ENCODE measurements around the gene FAM234B.
"Not testable (repeated sequence)": the region's sequence is repeated elsewhere in the genome, so short reads cannot be mapped to it uniquely, and the experiment has no call there.

Gene FAM234B

DNA sequence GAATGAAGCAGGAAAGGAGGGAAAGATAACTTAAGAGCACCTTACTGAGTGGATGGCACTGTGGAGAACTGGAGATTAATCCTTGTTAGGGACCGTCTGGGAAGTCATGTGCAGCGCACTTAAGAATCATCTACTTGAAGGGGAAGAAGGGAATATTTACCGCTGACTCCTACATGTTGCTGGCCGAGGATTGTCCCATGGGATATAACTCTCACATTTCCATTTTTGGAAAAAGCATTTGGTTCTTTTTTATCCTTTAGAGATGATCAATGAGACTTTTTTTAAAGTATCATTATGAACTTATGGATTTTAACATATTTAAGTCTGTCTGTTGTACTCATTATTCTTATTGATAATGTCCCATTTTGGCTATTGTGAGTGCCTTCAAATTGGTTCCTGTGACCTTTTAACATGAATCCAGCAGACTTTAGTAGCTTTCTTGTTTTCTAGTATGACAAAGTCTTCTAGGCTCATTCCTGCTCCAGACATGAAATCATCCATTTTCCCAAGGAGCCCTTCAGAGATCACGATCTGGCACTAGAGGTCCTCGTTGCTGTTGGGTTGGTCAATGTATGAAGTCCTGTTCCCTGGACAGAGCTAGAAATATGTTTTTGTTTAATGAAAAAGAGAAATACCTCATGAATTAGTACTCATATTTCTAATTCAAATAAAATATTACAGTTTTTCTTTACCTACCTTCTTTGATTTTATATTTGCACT is 20.2 kb upstream of the FAM234B start:
- no peak for DNase-seq

GRCh38 chr12:13024531-13024916 is 19.7 kb upstream of the FAM234B start:
- DNase-seq: no peak

GRCh38 chr12:13026286-13026685 is 17.9 kb upstream of the FAM234B start:
- DNase-seq: no peak

DNA sequence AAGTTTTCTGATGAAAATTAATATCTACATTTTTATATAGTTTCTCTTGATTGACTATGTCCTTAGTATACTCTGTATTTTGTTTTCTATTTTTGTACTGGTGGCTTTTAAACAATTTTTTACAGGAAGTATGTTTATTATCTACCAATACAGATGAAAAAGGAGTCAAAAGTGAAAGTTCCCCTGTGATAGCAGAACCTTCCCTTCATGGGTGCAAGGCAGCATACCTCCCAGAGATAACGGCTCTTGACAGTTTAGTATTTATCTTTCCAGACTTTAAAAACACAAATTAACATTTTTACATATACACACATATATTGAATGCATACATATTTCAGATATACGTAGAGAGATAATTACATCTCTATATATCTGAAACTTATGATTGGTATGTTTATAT is 17.1 kb upstream of the FAM234B start:
- no peak for DNase-seq

DNA sequence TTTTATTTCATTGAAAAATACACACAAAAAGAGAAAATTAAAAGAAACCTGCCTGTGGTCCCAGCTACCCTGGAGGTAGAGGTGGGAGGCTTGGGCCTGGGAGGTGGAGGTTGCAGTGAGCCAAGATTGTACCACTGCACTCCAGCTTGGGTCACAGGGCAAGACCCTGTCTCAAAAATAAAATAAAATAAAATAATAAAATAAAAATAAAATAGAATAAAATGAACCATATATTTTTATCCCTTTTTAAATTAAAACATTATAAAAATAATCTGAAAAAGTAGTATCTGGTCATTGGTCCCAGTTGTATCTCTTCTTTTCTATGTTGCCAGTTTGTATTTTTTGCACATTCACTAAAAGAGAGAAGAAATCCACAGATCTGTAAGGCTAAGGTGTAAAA is 16.7 kb upstream of the FAM234B start:
- DNase-seq: no peak

- DNase-seq: no peak
These were observed 15.2 kb upstream of the FAM234B start for GRCh38 chr12:13028825-13029570.

- no peak for DNase-seq
These were observed 13.5 kb upstream of the FAM234B start for GRCh38 chr12:13030541-13031291.

DNA sequence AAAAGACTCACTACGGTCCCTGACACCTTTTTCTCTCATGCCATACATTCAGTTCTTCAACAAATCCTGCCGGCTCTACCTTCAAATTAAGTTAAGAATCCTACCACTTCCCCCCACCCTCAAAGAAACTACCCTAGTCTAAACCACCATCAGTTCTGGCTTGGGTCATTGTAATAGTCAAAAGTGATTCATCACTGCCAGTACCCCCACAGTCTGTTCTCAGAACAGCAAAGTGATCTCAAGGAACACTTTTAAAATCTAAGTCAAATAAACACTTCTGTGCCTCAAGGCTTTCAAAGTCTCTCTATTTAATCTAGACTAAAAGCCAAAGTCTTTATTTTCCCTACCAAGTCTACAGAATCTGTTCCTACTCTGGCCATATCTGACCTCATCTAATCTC is 12.0 kb upstream of the FAM234B start:
- DNase-seq: no peak

DNA sequence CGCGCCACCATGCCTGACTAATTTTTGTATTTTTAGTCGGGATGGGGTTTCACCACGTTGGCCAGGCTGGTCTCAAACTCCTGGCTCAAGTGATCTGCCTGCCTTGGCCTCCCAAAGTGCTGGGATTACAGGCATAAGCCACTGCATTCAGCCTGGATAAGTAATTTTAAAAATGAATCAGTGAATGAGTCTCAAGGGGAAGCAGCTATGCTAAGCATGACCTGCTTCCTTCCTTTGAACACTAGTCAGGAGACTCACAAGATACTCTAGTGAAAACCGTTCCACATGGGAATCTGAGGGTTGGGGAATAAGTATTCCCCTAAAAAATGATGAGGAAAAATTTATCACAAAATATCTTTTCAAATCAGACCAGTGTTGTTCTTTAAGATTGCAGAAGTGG is 10.7 kb upstream of the FAM234B start:
- DNase-seq: no peak

DNA sequence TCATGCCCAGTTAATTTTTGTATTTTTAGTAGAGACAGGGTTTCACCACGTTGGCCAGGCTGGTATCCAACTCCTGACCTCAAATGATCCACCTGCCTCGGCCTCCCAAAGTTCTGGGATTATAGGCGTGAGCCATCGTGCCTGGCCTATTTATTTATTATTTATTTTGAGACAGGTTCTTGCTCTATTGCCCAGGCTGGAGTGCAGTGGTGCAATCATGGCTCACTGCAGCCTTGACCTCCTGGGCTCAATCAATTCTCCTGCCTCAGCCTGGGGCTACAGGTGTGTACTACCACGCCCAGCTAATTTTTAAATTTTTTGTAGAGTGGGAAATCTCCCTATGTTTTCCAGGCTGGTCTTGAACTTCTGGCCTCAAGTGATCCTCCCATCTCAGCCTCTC is 8.8 kb upstream of the FAM234B start:
- not testable (repeated sequence) for DNase-seq

- no peak for DNase-seq
These were observed 7.3 kb upstream of the FAM234B start for GRCh38 chr12:13036881-13037280.

GRCh38 chr12:13038491-13039161 is 5.6 kb upstream of the FAM234B start:
- DNase-seq: no peak

- no peak for DNase-seq
These were observed 4.7 kb upstream of the FAM234B start for GRCh38 chr12:13039328-13039956.

GRCh38 chr12:13041224-13041623 is 3.0 kb upstream of the FAM234B start:
- DNase-seq: no peak

DNA sequence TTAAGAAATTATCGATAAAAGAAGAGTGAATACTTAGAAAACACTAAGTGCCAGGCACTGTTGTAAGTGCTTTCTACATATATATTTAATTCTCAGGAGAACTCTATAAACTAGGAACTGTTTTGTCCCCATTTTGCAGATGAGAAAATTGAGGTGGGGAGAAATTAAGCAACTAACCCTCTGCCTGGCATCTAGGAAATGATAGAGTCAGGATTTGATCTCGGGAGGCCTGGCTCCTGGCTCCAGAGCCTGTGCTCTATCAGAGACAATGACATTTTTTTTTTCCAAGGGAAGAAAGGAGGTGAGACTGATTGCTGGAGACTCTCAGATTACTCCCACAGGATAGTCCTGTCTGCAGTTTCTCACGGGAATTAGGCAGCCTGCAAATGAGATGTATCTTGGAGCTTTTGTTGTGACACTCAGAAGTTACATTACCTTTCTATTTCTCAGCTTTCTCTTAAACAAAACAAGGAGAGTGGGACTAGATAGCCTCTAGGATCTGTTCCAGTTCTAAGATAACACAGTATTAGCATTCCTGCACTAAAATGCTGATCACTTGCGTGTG is 1.4 kb upstream of the FAM234B start:
- DNase-seq: no peak

- no peak for DNase-seq
These were observed 722 bp downstream of the FAM234B start for GRCh38 chr12:13044906-13045299.

- DNase-seq: no peak
These were observed 1.6 kb downstream of the FAM234B start for GRCh38 chr12:13045816-13046215.

- no peak for DNase-seq
These were observed 2.8 kb downstream of the FAM234B start for GRCh38 chr12:13046964-13047363.

- no peak for DNase-seq
These were observed 5.6 kb downstream of the FAM234B start for GRCh38 chr12:13049816-13050215.

GRCh38 chr12:13052421-13052820 is 8.2 kb downstream of the FAM234B start:
- no peak for DNase-seq

DNA sequence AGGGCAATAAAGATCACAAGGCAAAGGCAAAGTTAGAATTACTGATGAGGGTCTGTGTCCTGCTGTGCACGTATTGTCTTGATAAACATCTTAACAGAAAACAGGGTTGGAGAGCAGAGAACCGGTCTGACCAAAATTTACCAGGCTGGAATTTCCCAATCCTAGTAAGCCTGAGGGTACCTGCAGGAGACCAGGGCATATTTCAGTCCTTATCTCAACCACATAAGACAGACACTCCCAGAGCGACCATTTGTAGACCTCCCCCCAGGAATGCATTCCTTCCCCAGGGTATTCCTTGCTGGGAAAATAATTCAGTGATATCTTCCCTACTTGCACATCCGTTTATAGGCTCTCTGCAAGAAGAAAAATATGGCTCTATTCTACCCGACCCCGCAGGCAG is 9.4 kb downstream of the FAM234B start:
- not testable (repeated sequence) for DNase-seq

GRCh38 chr12:13060581-13060980 is 16.4 kb downstream of the FAM234B start:
- no peak for DNase-seq
